BE2C (cell line): ENCODE measurements around the gene ZNF710. TPM values are rescaled to one million over a fixed set of nuclear protein-coding genes. Genes with fewer than 3 reads are reported as not detected.
A peak's percentile ranks its signal among the peaks of the same experiment; 100 is the strongest.
"Not testable (repeated sequence)": the region's sequence is repeated elsewhere in the genome, so short reads cannot be mapped to it uniquely, and the experiment has no call there.

Experiments
- DNase-seq: peaks from one replicate; pipeline ENCODE4 v3.0.0-alpha.2; 2020
- H3K27me3 ChIP-seq: fragments of 250-450 bp; sonication (Bioruptor Pico); 2 replicates; pipeline ENCODE4 v1.5.1; 2020; ENCODE audit warnings: mild to moderate bottlenecking
- H3K36me3 ChIP-seq: fragments of 250-450 bp; sonication (Bioruptor Pico); 2 replicates; pipeline ENCODE4 v1.5.1; 2020; ENCODE audit warnings: mild to moderate bottlenecking
- H3K4me1 ChIP-seq: fragments of 250-450 bp; sonication (Bioruptor Pico); 2 replicates; pipeline ENCODE4 v1.5.1; 2020
- H3K4me3 ChIP-seq: 2 replicates; pipeline ENCODE4 v1.5.1; 2011; ENCODE audit warnings: low read depth, low read length
- H3K9me3 ChIP-seq: fragments of 250-450 bp; sonication (Bioruptor Pico); 2 replicates; pipeline ENCODE4 v1.5.1; 2020
- polyA plus RNA-seq: library from polyadenylated mRNA; unstranded; fragments of >200 nt; gene quantifications from one replicate; pipeline ENCODE4 v1.2.1, GENCODE V29; 2012; ENCODE audit warnings: low read depth, missing spikeins; ENCODE audit not compliant: insufficient read length, insufficient read depth
- TF ChIP-seq, protein P1 (sequence below): IDR thresholded peaks from 2 replicates; pipeline ENCODE4 v1.5.1; 2012; ENCODE audit warnings: mild to moderate bottlenecking, low read depth, low read length

The ZNF710 gene
- 14.6 TPM for polyA plus RNA-seq

DNA sequence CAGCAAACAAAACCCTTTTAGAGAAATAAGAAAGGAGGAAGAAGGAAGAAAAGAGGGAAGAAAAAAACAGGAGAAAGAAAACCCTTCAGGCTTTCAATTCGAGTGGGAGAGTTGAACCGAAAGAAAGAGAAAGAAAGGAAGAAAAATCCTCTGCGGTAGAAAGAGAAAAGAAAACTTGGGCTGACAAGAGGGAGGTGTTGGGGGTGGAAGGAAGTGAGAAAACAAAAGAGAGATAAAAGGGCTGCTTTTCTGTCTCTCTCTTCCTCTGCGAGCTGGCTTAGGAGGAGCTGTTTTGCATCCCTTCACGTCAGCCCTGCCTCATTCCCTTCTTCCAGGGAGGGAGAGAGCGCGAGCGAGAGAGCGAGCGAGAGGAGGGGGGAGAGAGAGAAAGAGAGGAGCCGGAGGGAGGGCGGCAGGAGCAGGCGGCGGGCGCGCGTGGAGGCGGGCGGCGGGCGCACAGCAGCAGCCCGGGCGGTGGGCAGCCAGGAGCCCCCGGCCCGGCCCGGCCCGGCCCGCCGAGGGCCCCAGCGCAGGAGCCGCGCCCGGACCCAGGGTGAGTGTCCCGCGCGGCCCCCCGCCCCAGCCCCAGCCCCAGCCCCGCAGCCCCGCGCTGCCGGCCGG lies at the start of gene ZNF710:
Gene ZNF710 (plus strand): TSS at position 263 of the 621 bp plus-strand sequence. CDS start 65,814 bp downstream, outside the sequence.
- H3K36me3 ChIP-seq = no peaks in the 10 kb centered on the region
- no peaks in the 10 kb centered on the region for H3K9me3 ChIP-seq
- DNase-seq = peak; percentile 72
- peak within 1 kb of the TSS; percentile 76 for H3K4me3 ChIP-seq
- no peaks in the 10 kb centered on the region for H3K27me3 ChIP-seq
- TF ChIP-seq, protein P1, sequence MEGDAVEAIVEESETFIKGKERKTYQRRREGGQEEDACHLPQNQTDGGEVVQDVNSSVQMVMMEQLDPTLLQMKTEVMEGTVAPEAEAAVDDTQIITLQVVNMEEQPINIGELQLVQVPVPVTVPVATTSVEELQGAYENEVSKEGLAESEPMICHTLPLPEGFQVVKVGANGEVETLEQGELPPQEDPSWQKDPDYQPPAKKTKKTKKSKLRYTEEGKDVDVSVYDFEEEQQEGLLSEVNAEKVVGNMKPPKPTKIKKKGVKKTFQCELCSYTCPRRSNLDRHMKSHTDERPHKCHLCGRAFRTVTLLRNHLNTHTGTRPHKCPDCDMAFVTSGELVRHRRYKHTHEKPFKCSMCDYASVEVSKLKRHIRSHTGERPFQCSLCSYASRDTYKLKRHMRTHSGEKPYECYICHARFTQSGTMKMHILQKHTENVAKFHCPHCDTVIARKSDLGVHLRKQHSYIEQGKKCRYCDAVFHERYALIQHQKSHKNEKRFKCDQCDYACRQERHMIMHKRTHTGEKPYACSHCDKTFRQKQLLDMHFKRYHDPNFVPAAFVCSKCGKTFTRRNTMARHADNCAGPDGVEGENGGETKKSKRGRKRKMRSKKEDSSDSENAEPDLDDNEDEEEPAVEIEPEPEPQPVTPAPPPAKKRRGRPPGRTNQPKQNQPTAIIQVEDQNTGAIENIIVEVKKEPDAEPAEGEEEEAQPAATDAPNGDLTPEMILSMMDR = no peak
- no peaks in the 10 kb centered on the region; the same call in 1 of the 2 replicates for H3K4me1 ChIP-seq

DNA sequence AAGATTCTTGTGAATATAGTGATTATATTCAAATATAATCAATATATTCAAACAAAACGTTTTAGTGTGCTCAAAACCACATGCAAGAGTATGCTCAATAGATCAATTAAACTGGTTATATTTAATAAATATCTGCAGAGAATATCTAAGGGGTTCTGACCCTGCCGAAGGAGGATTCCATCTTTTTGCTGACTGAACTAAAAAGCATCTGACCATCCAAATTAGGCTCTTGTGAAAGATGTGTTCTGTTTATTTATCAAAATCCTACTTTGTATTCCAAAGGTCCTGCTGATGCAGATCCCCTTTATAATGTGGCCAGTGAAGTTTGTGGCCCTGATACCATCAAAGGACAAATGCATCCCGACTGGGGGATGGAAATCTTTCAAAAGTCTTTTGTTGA lies 46.6 kb upstream of the ZNF710 start:
- no peak overlapping the region for H3K4me3 ChIP-seq
- no peaks in the 10 kb centered on the region for H3K9me3 ChIP-seq
- TF ChIP-seq, protein P1 = no peak
- H3K27me3 ChIP-seq = no peaks in the 10 kb centered on the region
- H3K36me3 ChIP-seq = no peaks in the 10 kb centered on the region
- DNase-seq = no peak
- H3K4me1 ChIP-seq = peaks cover 2% of the 10 kb centered on the region; the same call in 1 of the 2 replicates

- not testable (repeated sequence) for H3K36me3 ChIP-seq, H3K4me1 ChIP-seq, H3K27me3 ChIP-seq, H3K9me3 ChIP-seq, H3K4me3 ChIP-seq, DNase-seq
Observed at GRCh38 chr15:89955449-89955998, 45.6 kb upstream of the ZNF710 start.

- Histone ChIP-seq H3K9me3 (no peaks in the 10 kb centered on the region), H3K36me3 (no peaks in the 10 kb centered on the region), H3K4me1 (peaks cover 2% of the 10 kb centered on the region; the same call in 1 of the 2 replicates), H3K4me3 (no peak overlapping the region), H3K27me3 (no peaks in the 10 kb centered on the region)
- no peak for DNase-seq
- TF ChIP-seq, protein P1 = no peak
Observed at GRCh38 chr15:89958107-89958805, 42.9 kb upstream of the ZNF710 start.

GRCh38 chr15:89963301-89964231 lies 37.6 kb upstream of the ZNF710 start:
- Histone ChIP-seq H3K4me3 (no peak overlapping the region), H3K4me1 (no peaks in the 10 kb centered on the region), H3K36me3 (no peaks in the 10 kb centered on the region), H3K9me3 (no peaks in the 10 kb centered on the region), H3K27me3 (no peaks in the 10 kb centered on the region)
- TF ChIP-seq, protein P1 = no peak
- DNase-seq = no peak

DNA sequence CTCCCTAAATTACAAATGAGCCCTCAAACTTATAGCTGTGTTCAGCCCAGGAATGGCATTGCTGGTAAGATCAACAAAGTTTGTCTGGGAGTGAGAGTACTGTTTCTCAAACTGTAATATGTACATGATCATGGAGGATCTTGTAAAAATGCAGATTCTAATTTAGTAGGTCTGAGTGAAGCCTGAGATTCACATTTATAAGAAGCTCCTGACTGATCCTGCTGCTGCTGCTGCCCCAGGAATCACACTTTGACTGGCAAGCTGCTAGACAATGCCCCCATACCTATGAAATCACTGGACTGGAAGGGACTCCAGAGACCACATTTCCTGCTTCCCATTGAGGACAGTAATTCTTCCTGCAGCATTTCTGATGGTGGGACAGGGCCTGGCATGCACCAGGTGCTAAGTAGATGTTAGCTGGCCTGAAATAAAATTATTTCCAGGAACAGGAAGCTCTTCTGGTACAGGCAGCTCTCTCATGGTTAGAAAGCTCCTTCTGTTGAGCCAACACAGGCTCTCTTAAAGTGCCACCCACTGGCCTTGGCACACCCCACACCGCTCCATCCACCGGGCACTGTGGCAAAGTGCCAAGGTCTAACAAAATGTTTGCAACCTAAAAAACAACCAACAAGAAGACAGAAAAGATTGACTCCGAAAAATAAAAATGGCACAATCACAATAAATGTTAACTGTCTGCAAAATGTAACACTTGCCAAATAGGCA lies 36.7 kb upstream of the ZNF710 start:
- Histone ChIP-seq H3K4me1 (no peaks in the 10 kb centered on the region), H3K36me3 (no peaks in the 10 kb centered on the region), H3K27me3 (no peaks in the 10 kb centered on the region), H3K9me3 (no peaks in the 10 kb centered on the region), H3K4me3 (no peak overlapping the region)
- TF ChIP-seq, protein P1 = no peak
- DNase-seq = no peak
